ENCODE measurements around the gene PRDM16. TPM values are rescaled to one million over a fixed set of nuclear protein-coding genes. Genes with fewer than 3 reads are reported as not detected.

Gene PRDM16
- total and polyA plus RNA-seq, 2 of the 13 experiments (the other 11 are each of a cell fraction or from before 2014, with no cell fraction given), result 0.15 to 0.81 TPM

DNA sequence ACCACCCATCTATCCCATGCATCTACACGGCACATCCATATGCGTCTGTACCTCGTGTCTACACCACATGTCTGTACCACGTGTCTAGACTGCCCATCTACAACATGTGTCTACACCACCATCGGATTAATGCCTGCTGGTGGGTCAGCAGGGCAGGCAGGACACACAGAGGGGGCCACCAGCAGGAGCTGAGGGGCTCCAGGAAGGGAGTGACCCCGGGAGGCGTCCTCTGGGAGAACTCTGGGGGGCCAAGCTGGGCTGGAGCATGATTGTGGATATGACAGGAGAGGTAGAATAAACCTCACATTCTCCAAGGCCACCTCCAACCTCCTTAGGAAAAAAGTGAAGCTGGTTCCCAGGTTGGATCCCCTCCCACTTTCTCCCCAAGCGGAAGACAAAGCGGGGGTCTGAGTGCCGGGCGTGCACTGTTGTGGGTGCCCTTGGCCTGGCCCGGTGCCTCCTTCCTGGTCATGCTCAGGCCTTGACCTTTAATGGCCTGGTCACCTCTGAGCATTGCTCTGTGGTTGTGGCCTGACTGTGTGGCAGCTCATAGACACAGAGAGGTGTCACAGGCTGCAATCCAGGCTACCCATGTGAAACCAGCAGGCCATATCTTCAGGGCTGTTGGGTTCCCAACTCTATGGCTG lies 48.6 kb upstream of the PRDM16 start:
- H2AFZ ChIP-seq (ENCODE audit: low read length), result no peak overlapping the region
- no peak overlapping the region for H3K9ac ChIP-seq (ENCODE audit: insufficient read depth, low read depth, low read length)
- no peak overlapping the region for H3K4me2 ChIP-seq (ENCODE audit: low read depth, low read length)
- H3K27me3 ChIP-seq (ENCODE audit: control insufficient read depth in 1 of 2, insufficient read depth in 2 of 2, low read length in 2 of 2), result peaks cover 10 to 60% of the 10 kb centered on the region in 2 experiments
- WGBS (ENCODE audit: low lambda C conversion rate), result 61% methylated on average over 12 of the region's 12 CpGs
- H3K79me2 ChIP-seq (ENCODE audit: insufficient read depth, low read length), result no peaks in the 10 kb centered on the region
- H4K20me1 ChIP-seq (ENCODE audit: insufficient read depth, low read length), result no peaks in the 10 kb centered on the region
- FAIRE-seq (no peak), ATAC-seq (no peak), DNase-seq (ENCODE audit: low spot score) (no peak)
- intact Hi-C loops (cut with micrococcal nuclease; ENCODE audit: unreplicated experiment), result no loop called here
- in situ Hi-C loops (cut with HindIII; ENCODE audit: extremely low pct_ligation_motif_present, low pct_unique_long_range_greater_than_20kb), result no loop called here
- TF ChIP-seq ZNF235 (CRISPR knock-in tag; IDR thresholded peaks at IDR 0.05; ENCODE audit: borderline replicate concordance) (no peak), GATAD1 (CRISPR knock-in tag; IDR thresholded peaks at IDR 0.05) (no peak), CHCHD3 (CRISPR knock-in tag; IDR thresholded peaks at IDR 0.05) (no peak)
- TF ChIP-seq, protein P1, sequence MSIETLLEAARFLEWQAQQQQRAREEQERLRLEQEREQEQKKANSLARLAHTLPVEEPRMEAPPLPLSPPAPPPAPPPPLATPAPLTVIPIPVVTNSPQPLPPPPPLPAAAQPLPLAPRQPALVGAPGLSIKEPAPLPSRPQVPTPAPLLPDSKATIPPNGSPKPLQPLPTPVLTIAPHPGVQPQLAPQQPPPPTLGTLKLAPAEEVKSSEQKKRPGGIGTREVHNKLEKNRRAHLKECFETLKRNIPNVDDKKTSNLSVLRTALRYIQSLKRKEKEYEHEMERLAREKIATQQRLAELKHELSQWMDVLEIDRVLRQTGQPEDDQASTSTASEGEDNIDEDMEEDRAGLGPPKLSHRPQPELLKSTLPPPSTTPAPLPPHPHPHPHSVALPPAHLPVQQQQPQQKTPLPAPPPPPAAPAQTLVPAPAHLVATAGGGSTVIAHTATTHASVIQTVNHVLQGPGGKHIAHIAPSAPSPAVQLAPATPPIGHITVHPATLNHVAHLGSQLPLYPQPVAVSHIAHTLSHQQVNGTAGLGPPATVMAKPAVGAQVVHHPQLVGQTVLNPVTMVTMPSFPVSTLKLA (IDR thresholded peaks at IDR 0.05), result peak; percentile 89
- TF ChIP-seq, protein P2, sequence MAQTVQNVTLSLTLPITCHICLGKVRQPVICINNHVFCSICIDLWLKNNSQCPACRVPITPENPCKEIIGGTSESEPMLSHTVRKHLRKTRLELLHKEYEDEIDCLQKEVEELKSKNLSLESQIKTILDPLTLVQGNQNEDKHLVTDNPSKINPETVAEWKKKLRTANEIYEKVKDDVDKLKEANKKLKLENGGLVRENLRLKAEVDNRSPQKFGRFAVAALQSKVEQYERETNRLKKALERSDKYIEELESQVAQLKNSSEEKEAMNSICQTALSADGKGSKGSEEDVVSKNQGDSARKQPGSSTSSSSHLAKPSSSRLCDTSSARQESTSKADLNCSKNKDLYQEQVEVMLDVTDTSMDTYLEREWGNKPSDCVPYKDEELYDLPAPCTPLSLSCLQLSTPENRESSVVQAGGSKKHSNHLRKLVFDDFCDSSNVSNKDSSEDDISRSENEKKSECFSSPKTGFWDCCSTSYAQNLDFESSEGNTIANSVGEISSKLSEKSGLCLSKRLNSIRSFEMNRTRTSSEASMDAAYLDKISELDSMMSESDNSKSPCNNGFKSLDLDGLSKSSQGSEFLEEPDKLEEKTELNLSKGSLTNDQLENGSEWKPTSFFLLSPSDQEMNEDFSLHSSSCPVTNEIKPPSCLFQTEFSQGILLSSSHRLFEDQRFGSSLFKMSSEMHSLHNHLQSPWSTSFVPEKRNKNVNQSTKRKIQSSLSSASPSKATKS (CRISPR knock-in tag; IDR thresholded peaks at IDR 0.05), result no peak
- TF ChIP-seq, protein P3, sequence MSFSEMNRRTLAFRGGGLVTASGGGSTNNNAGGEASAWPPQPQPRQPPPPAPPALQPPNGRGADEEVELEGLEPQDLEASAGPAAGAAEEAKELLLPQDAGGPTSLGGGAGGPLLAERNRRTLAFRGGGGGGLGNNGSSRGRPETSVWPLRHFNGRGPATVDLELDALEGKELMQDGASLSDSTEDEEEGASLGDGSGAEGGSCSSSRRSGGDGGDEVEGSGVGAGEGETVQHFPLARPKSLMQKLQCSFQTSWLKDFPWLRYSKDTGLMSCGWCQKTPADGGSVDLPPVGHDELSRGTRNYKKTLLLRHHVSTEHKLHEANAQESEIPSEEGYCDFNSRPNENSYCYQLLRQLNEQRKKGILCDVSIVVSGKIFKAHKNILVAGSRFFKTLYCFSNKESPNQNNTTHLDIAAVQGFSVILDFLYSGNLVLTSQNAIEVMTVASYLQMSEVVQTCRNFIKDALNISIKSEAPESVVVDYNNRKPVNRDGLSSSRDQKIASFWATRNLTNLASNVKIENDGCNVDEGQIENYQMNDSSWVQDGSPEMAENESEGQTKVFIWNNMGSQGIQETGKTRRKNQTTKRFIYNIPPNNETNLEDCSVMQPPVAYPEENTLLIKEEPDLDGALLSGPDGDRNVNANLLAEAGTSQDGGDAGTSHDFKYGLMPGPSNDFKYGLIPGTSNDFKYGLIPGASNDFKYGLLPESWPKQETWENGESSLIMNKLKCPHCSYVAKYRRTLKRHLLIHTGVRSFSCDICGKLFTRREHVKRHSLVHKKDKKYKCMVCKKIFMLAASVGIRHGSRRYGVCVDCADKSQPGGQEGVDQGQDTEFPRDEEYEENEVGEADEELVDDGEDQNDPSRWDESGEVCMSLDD (CRISPR knock-in tag; IDR thresholded peaks at IDR 0.05; ENCODE audit: borderline replicate concordance), result no peak
- TF ChIP-seq, protein P4, sequence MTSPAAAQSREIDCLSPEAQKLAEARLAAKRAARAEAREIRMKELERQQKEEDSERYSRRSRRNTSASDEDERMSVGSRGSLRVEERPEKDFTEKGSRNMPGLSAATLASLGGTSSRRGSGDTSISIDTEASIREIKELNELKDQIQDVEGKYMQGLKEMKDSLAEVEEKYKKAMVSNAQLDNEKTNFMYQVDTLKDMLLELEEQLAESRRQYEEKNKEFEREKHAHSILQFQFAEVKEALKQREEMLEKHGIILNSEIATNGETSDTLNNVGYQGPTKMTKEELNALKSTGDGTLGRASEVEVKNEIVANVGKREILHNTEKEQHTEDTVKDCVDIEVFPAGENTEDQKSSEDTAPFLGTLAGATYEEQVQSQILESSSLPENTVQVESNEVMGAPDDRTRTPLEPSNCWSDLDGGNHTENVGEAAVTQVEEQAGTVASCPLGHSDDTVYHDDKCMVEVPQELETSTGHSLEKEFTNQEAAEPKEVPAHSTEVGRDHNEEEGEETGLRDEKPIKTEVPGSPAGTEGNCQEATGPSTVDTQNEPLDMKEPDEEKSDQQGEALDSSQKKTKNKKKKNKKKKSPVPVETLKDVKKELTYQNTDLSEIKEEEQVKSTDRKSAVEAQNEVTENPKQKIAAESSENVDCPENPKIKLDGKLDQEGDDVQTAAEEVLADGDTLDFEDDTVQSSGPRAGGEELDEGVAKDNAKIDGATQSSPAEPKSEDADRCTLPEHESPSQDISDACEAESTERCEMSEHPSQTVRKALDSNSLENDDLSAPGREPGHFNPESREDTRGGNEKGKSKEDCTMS (CRISPR knock-in tag; conservative IDR thresholded peaks at IDR 0.05), result no peak
- CTCF ChIA-PET (ENCODE audit: low intra/inter-chr PET ratio, low total read pairs), result no interaction called here
- POLR2A ChIA-PET, result no interaction called here
- H3K9me3 ChIP-seq (ENCODE audit: low read length), result no peaks in the 10 kb centered on the region
- no peak overlapping the region for H3K4me3 ChIP-seq (replicated peaks in 1 of 3; ENCODE audit: insufficient read depth in 1 of 3, low read depth in 2 of 3, low read length in 3 of 3)
- H3K36me3 ChIP-seq (replicated peaks in 1 of 2; ENCODE audit: control insufficient read depth in 1 of 2, insufficient read depth in 2 of 2, low read length in 2 of 2), result no peaks in the 10 kb centered on the region
- H3K27ac ChIP-seq (ENCODE audit: extremely low read length, insufficient read depth, low read length), result no peak overlapping the region
- H3K4me1 ChIP-seq (ENCODE audit: insufficient read depth, low read length), result no peaks in the 10 kb centered on the region
- no TSS peak for BruUV-seq (replicated peaks)
